Bronchial epithelial cell (primary cell): ENCODE results near the gene WDR53. TPM values are rescaled to one million over a fixed set of nuclear protein-coding genes. Genes with fewer than 3 reads are reported as not detected.

Experiments used
- DNase-seq: peaks from one replicate; pipeline ENCODE4 v3.0.0-alpha.2; 2010; ENCODE audit warnings: low read depth
- FAIRE-seq: peaks from 2 replicates; lab custom pipeline; 2011; peaks lifted over from hg19 to GRCh38; lab: Jason Lieb, UNC
- H3K27me3 ChIP-seq: 2 replicates; pipeline ENCODE4 v1.5.1; 2011; ENCODE audit warnings: low read length; ENCODE audit not compliant: control insufficient read depth, insufficient read depth
- H3K36me3 ChIP-seq: 2 replicates; pipeline ENCODE4 v1.5.1; 2011; ENCODE audit warnings: low read length; ENCODE audit not compliant: control insufficient read depth, insufficient read depth
- H3K4me3 ChIP-seq: 2 replicates; pipeline ENCODE4 v1.5.1; 2011; ENCODE audit warnings: mild to moderate bottlenecking, low read depth, low read length, control low read depth
- CTCF ChIP-seq: IDR thresholded peaks from 2 replicates; pipeline ENCODE4 v1.5.1; 2011; ENCODE audit warnings: mild to moderate bottlenecking, moderate library complexity, low read length, control low read depth, inconsistent platforms; ENCODE audit not compliant: insufficient read depth, severe bottlenecking
- total RNA-seq: library from RNA; depleted of rRNA; stranded (reverse); fragments of >200 nt; gene quantifications from 2 replicates; pipeline ENCODE4 v1.2.1, GENCODE V29; 2014

WDR53 gene
- total RNA-seq, 1 donor from 2014 or later = 9.5 TPM

GRCh38 chr3:196506687-196507086, 61.7 kb downstream of the WDR53 start:
- no peak for TF ChIP-seq CTCF
- DNase-seq (no peak), FAIRE-seq (no peak)
- Histone ChIP-seq H3K36me3 (no peaks in the 10 kb centered on the region), H3K4me3 (no peak overlapping the region), H3K27me3 (no peaks in the 10 kb centered on the region)

GRCh38 chr3:196504556-196504955, 63.8 kb downstream of the WDR53 start:
- DNase-seq (no peak), FAIRE-seq (no peak)
- no peaks in the 10 kb centered on the region for H3K36me3 ChIP-seq
- H3K4me3 ChIP-seq = no peak overlapping the region
- TF ChIP-seq CTCF = no peak
- no peaks in the 10 kb centered on the region for H3K27me3 ChIP-seq

Other genes with a start within 250 kb of the WDR53 start
- 2.1 and 6.5 TPM in 2 replicates for gene TM4SF19, start 230.2 kb downstream of the WDR53 start, total RNA-seq
- 11.8 and 17.0 TPM in 2 replicates for gene UBXN7, start 136.1 kb downstream of the WDR53 start, total RNA-seq
- gene RNF168, start 64.8 kb downstream of the WDR53 start, total RNA-seq = 6.8 and 8.2 TPM in 2 replicates
- gene SMCO1, start 53.2 kb downstream of the WDR53 start, total RNA-seq = not detected in 2 replicates
- gene FBXO45, start 106 bp upstream of the WDR53 start, total RNA-seq = 26.6 and 27.5 TPM in 2 replicates
- gene NRROS, start 71.1 kb upstream of the WDR53 start, total RNA-seq = not detected in 2 replicates
- gene CEP19, start 143.7 kb upstream of the WDR53 start, total RNA-seq = 1.3 and 1.5 TPM in 2 replicates
- 22.4 and 26.2 TPM in 2 replicates for gene PIGX, start 143.8 kb upstream of the WDR53 start, total RNA-seq
- gene PAK2, start 171.3 kb upstream of the WDR53 start, total RNA-seq = 36.2 and 36.9 TPM in 2 replicates